OCI-M1 (cell line): ENCODE results near the gene MOB2.
A peak's percentile ranks its signal among the peaks of the same experiment; 100 is the strongest.

Experiments
- DNase-seq: peaks from one replicate; lab custom pipeline; 2025; lab: John Stamatoyannopoulos, UW

Gene MOB2

DNA sequence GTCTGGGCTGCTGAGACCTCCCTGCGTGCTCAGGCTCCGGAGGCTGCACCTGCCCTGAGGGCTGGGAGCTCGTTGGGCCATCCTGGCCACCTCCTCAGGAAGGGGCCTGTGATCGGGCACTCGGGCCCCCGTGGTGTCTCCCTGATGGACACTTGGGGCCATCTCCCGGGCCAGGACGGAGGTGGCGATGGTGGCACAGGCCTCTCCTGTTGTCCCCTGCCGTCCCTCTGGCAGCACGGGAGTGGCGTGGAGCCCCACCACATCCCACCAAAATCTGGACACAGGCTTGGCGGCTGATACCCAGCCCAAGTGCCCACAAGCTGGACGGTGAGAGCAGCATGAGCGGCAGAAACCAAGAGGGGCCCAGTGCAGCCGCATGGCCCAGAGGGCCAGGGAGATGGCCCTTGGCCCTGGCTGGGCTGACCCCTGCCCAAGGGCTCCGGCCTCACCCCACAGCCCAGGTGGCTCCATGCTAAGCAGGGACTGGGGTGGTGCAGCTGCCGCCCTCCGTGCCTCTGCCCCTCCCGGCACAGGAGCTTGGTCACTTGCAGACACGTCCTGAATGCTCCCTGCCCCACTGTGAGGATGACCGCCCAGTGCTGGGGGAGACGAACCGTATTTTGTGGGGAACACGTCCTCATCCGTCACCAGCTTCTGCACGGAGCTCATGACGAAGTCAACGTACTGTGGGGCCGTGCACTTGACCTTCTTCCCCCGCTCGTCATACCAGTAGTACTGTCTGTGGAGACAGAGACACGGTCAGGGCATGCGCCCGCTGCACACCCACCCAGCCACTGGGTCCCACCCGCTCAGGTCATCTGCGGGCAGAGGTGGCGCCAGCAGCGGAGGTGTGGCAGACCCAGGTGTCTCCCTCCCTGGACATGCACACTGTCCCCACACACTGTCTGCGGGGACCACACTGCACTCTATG, 15.6 kb downstream of the MOB2 start:
- DNase-seq, result no peak

GRCh38 chr11:1469911-1470680, 16.5 kb downstream of the MOB2 start:
- DNase-seq, result no peak

DNA sequence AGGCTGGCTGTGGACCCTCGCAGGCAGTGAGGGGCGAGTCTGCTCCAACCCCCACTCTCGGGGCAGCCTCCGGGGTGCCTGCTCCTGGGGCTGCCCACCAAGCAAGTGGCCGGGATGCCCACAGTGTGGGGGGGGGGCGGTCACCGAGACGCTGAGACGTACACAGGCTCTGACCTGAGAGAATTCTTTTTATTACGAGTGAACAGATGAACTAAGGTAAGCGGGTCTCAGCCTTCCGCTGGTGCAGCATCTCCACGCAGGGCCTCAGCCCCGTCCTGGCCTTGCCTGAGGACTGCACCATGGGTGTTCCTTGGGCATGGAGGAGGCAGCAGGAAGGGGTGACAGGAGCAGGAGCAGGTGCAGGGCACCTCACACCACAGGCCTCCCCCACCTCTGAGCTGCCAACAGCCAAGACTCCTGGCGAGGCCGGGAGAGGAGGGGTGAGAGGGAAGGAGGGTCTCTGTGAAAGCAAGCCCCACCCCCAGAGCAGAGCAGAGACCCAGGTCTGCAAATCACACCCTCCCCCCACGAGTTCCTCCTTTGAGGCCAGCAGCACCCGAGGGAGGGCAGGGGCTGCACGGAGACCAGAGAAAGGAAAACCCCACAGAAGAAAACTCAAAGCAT, 17.2 kb downstream of the MOB2 start:
- no peak for DNase-seq

DNA sequence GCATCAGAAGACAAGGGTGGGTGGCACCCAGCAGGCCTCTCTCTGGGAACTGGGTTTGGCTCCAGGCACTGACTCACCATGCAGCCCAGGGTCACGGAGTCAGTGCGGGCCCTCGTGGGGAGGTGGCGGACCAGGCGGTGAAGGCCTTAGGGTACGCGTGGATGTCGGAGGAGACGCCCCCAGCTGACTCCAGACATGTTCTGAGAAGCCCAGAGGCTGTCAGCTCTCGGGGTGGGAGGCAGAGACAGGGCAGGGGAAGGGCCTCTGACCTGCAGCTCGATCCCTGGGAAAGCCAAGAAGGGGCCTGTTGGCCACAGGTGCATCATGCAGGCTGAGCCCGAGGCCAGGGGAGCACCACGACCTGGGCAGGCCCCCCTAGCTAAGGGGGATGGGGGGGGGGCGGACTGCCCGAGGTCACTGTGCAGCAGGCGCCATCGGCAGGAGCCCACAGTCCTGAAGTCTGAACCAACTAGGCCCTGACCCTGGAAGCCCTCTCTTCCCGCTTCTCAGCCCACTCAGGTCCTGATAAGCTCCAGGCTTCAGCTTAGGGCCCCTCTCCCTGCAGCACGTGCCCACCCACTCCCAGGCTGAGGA, 18.0 kb downstream of the MOB2 start:
- DNase-seq, result no peak

- DNase-seq, result no peak
Measured at GRCh38 chr11:1468002-1468401, 18.6 kb downstream of the MOB2 start.

DNA sequence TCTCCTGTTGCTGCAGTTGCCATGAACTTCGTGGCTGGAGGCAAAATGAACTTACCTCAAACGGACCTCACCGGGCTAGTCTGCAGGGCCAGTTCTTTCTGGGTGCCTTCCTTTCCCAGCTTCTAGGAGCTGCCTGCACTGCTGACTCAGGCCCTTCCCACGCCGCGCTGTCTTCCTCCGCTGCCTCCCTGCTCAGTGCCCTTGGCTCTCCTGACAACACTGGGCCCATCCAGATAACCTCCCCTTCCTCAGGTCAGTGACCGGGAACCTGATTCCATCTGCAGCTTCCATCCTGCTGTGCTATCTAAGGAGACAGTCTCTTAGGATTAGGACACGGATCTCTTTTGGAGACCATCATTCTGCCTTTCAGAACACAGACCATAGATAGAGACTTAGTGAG, 19.3 kb downstream of the MOB2 start:
- DNase-seq, result no peak

DNA sequence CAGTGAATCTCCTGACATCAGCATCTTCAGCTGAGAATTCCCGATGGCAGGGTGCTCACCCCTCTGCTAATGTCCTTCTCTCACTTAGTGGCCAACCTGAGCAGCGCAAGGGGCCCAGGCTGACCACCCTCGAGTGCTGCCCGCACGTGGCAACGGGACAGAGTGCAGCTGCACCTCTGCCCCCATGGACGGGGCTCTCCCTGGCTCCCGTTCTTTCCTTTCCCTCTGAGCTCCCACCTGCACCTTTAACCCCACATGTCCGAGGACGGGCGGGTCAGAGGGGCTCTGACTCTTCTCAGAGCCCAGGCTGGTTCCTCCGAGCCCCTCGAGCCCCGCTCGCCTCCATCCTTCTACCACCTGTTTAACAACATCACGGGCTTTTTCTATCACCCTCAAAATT, 19.8 kb downstream of the MOB2 start:
- DNase-seq, result no peak

DNA sequence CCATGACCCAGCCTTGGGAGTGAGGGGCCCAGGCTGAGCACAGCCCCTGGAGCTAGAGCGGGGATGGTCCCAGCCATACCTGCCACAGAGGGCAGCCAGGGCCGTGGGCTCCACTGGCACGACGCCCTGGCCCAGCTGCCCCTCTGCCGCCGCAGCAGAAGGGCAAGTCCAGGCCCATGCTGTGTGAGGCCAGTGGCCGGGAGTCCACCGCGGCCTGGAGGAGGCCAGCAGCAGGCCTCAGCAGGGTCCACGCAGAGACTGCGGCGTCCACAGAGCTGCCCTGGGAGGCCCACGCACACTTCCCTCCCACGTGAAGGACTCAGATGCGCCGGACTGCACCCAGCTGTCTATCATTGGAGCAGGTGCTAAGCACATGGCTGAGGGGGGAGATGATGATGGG, 23.5 kb downstream of the MOB2 start:
- DNase-seq, result no peak

- no peak for DNase-seq
Measured at GRCh38 chr11:1462698-1462975, 23.9 kb downstream of the MOB2 start.

DNA sequence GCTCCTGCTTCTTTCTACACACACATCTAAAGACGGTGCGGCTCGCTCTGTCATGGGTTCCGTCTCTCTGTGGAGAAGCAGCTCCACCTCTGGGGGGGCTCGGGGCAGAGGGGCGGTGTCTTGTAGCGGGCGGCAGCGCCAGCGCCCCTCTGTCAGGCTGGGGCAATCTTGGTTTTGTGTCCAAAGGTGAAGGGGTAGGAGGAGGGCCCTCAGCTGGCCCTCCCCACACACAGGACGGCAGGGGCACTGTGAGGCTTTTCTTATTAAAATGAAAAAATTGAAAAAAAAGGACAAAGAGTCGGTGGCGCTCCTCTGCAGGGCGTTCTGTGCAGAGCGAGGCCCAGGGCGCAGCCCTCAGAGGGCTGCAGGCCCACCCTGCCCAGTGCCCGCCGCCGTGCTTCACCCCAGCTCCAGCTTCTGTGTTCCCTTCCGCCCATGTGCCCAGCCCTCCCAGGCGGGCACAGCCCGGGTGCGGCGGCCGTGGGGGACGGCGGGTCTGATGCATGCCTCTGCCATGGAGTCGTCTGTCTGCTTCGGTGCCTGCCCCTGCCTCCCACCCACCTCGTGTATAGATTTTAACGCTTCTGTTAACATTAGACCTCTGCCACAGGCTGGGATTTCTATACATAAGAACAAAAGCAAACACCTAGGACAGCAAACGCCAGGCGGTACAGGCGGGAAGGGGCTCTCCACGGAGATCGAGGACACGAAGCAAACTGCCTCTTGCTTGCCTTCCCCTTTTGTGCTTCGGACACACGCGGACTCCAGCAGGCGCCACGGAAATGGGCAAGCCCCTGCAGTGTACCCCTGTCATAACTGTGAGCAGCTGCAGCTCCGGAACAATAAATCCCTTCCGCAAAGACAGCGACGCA, 24.5 kb downstream of the MOB2 start:
- DNase-seq, result no peak

GRCh38 chr11:1460986-1461825, 25.4 kb downstream of the MOB2 start:
- no peak for DNase-seq

DNA sequence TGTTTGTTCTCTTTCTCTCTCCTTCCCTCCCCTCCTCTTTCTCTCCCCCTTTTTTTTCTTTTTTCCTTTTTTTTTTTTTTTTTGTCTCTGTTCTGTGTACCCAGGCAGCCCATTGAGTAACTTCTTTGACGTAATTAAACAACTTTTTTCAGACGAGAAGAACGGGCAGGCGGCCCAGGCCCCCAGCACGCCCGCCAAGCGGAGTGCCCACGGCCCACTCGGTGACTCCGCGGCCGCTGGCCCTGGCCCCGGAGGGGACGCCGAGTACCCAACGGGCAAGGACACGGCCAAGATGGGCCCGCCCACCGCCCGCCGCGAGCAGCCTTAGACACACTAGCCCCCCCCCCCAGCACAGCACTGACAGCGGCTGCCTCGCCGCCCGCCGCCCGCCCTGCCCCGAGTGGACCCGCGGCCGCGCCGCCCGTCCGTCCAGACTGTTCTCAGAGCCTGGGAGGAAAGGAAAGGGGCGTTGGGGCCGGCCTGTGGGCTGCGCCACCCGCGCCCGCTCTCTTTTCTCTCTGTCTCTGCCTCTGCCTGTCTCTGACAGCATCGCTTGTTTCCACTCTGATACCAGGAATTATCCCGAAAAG, 26.1 kb downstream of the MOB2 start:
- DNase-seq, result no peak

GRCh38 chr11:1459764-1460395, 26.7 kb downstream of the MOB2 start:
- DNase-seq, result no peak

- no peak for DNase-seq
Measured at GRCh38 chr11:1459219-1459575, 27.4 kb downstream of the MOB2 start.

- DNase-seq, result peak; percentile 4
Measured at GRCh38 chr11:1458340-1459218, 28.0 kb downstream of the MOB2 start.

GRCh38 chr11:1457856-1458255, 28.7 kb downstream of the MOB2 start:
- DNase-seq, result no peak

GRCh38 chr11:1457326-1457680, 29.3 kb downstream of the MOB2 start:
- no peak for DNase-seq

- DNase-seq, result no peak
Measured at GRCh38 chr11:1456596-1457325, 29.8 kb downstream of the MOB2 start.
